Stimulated activated CD4-positive, alpha-beta T cell treated with anti-CD3 and anti-CD28 coated beads, Interleukin-4, amount 100 ng/mL, for 1 hour (primary cell): Measurements from ENCODE around the gene SEMA3A.
"Not testable (repeated sequence)": the region's sequence is repeated elsewhere in the genome, so short reads cannot be mapped to it uniquely, and the experiment has no call there.

Experiments
- DNase-seq: peaks from one replicate; pipeline ENCODE4 v3.0.0-alpha.2; 2020

SEMA3A gene

GRCh38 chr7:84058311-84059076 lies 136.1 kb downstream of the SEMA3A start:
- no peak for DNase-seq

GRCh38 chr7:84057576-84057975 lies 137.0 kb downstream of the SEMA3A start:
- no peak for DNase-seq

- no peak for DNase-seq
Observed at GRCh38 chr7:84055904-84056605, 138.5 kb downstream of the SEMA3A start.

- not testable (repeated sequence) for DNase-seq
Observed at GRCh38 chr7:84055199-84055598, 139.4 kb downstream of the SEMA3A start.

- no peak for DNase-seq
Observed at GRCh38 chr7:84049071-84049836, 145.3 kb downstream of the SEMA3A start.

GRCh38 chr7:84047085-84047484 lies 147.5 kb downstream of the SEMA3A start:
- no peak for DNase-seq

GRCh38 chr7:84044834-84045233 lies 149.8 kb downstream of the SEMA3A start:
- DNase-seq: no peak

- no peak for DNase-seq
Observed at GRCh38 chr7:84043661-84044191, 150.9 kb downstream of the SEMA3A start.

- no peak for DNase-seq
Observed at GRCh38 chr7:84042110-84042539, 152.5 kb downstream of the SEMA3A start.

GRCh38 chr7:84041649-84042048 lies 152.9 kb downstream of the SEMA3A start:
- no peak for DNase-seq

- DNase-seq: no peak
Observed at GRCh38 chr7:84040355-84040754, 154.2 kb downstream of the SEMA3A start.

- no peak for DNase-seq
Observed at GRCh38 chr7:84039432-84039831, 155.2 kb downstream of the SEMA3A start.

- no peak for DNase-seq
Observed at GRCh38 chr7:84027678-84028077, 166.9 kb downstream of the SEMA3A start.

- DNase-seq: no peak
Observed at GRCh38 chr7:84025332-84025927, 169.2 kb downstream of the SEMA3A start.

- no peak for DNase-seq
Observed at GRCh38 chr7:84022684-84023308, 171.8 kb downstream of the SEMA3A start.

- no peak for DNase-seq
Observed at GRCh38 chr7:84022009-84022408, 172.6 kb downstream of the SEMA3A start.

GRCh38 chr7:84021292-84021908 lies 173.2 kb downstream of the SEMA3A start:
- DNase-seq: no peak

- DNase-seq: no peak
Observed at GRCh38 chr7:84017651-84018050, 176.9 kb downstream of the SEMA3A start.

- no peak for DNase-seq
Observed at GRCh38 chr7:84013616-84014240, 180.9 kb downstream of the SEMA3A start.

GRCh38 chr7:84009782-84010181 lies 184.8 kb downstream of the SEMA3A start:
- DNase-seq: no peak

- no peak for DNase-seq
Observed at GRCh38 chr7:84009051-84009450, 185.5 kb downstream of the SEMA3A start.
